ENCODE results near the gene MRPL53.
A peak's percentile ranks its signal among the peaks of the same experiment; 100 is the strongest.

The MRPL53 gene

GRCh38 chr2:74441170-74441689 lies 31.2 kb downstream of the MRPL53 start:
- Histone ChIP-seq H2BK5ac (ENCODE audit: low read depth, low read length, poor library complexity, severe bottlenecking) (no peak overlapping the region), H2BK120ac (ENCODE audit: low read depth, low read length) (no peak overlapping the region), H4K91ac (ENCODE audit: low read length) (no peak overlapping the region), H3K4ac (ENCODE audit: low read depth in 1 of 2, low read length in 2 of 2) (no peak overlapping the region), H3K14ac (ENCODE audit: low read length in 2 of 2) (no peak overlapping the region), H3K79me1 (replicated peaks; ENCODE audit: low read length, poor library complexity, severe bottlenecking) (peaks cover 20% of the 10 kb centered on the region), H2BK15ac (ENCODE audit: low read depth, poor library complexity, severe bottlenecking) (peak overlapping the region; percentile 54), H3K18ac (ENCODE audit: low read depth in 1 of 2, low read length in 2 of 2) (peak overlapping the region; percentile 31 to 72), H3K4me1 (ENCODE audit: control insufficient read depth, insufficient read depth, low read depth, low read length) (peaks cover 33% of the 10 kb centered on the region), H4K8ac (ENCODE audit: low read length) (peak overlapping the region; percentile 91), H3K27ac (ENCODE audit: low read length, poor library complexity, severe bottlenecking) (peak overlapping the region; percentile 89), H3K4me2 (ENCODE audit: low read length, poor library complexity, severe bottlenecking) (peak overlapping the region; percentile 82), H2AK5ac (ENCODE audit: low read length, severe bottlenecking) (no peak overlapping the region), H2BK12ac (ENCODE audit: low read length in 2 of 2) (peak overlapping the region; percentile 49 to 70), H3K4me3 (ENCODE audit: insufficient read depth in 1 of 2, low read depth in 1 of 2, low read length in 2 of 2) (peak overlapping the region; percentile 56 to 84), H2AFZ (ENCODE audit: low read depth, low read length) (no peak overlapping the region), H3K9ac (ENCODE audit: low read length) (peak overlapping the region; percentile 88), H3K9me3 (ENCODE audit: control insufficient read depth, low read length) (no peaks in the 10 kb centered on the region), H3K23ac (ENCODE audit: low read length in 2 of 2) (no peak overlapping the region), H3K36me3 (ENCODE audit: control insufficient read depth in 1 of 2, insufficient read depth in 2 of 2, low read depth in 1 of 2, low read length in 2 of 2) (peaks cover 0 to 5% of the 10 kb centered on the region in 2 experiments), H3K27me3 (ENCODE audit: control insufficient read depth in 1 of 2, insufficient read depth in 1 of 2, low read length in 2 of 2) (peaks cover 0 to 12% of the 10 kb centered on the region in 2 experiments)
- DNase-seq, result no peak
- WGBS, result 11% methylated on average over 33 of the region's 33 CpGs

- Histone ChIP-seq H2AFZ (ENCODE audit: low read depth, low read length) (peak overlapping the region; percentile 74), H3K23ac (ENCODE audit: low read length in 2 of 2) (peak overlapping the region in 1 of 2 experiments; percentile 2), H3K4me3 (ENCODE audit: insufficient read depth in 1 of 2, low read depth in 1 of 2, low read length in 2 of 2) (peak overlapping the region; percentile 56 to 84), H3K36me3 (ENCODE audit: control insufficient read depth in 1 of 2, insufficient read depth in 2 of 2, low read depth in 1 of 2, low read length in 2 of 2) (peaks cover 0 to 10% of the 10 kb centered on the region in 2 experiments), H2AK5ac (ENCODE audit: low read length, severe bottlenecking) (no peak overlapping the region), H4K8ac (ENCODE audit: low read length) (peak overlapping the region; percentile 91), H2BK12ac (ENCODE audit: low read length in 2 of 2) (peak overlapping the region; percentile 1 to 70), H3K18ac (ENCODE audit: low read depth in 1 of 2, low read length in 2 of 2) (peak overlapping the region; percentile 78 to 95), H3K9ac (ENCODE audit: low read length) (peak overlapping the region; percentile 88), H3K9me3 (ENCODE audit: control insufficient read depth, low read length) (no peaks in the 10 kb centered on the region), H3K4me2 (ENCODE audit: low read length, poor library complexity, severe bottlenecking) (peak overlapping the region; percentile 82), H2BK120ac (ENCODE audit: low read depth, low read length) (peak overlapping the region; percentile 57), H3K79me1 (replicated peaks; ENCODE audit: low read length, poor library complexity, severe bottlenecking) (peaks cover 25% of the 10 kb centered on the region), H2BK15ac (ENCODE audit: low read depth, poor library complexity, severe bottlenecking) (peak overlapping the region; percentile 5), H3K4me1 (ENCODE audit: control insufficient read depth, insufficient read depth, low read depth, low read length) (peaks cover 33% of the 10 kb centered on the region), H2BK5ac (ENCODE audit: low read depth, low read length, poor library complexity, severe bottlenecking) (peak overlapping the region; percentile 24), H3K14ac (ENCODE audit: low read length in 2 of 2) (peak overlapping the region in 1 of 2 experiments; percentile 9), H3K4ac (ENCODE audit: low read depth in 1 of 2, low read length in 2 of 2) (peak overlapping the region; percentile 80 to 90), H3K27ac (ENCODE audit: low read length, poor library complexity, severe bottlenecking) (peak overlapping the region; percentile 89), H3K27me3 (ENCODE audit: control insufficient read depth in 1 of 2, insufficient read depth in 1 of 2, low read length in 2 of 2) (peaks cover 0 to 12% of the 10 kb centered on the region in 2 experiments), H4K91ac (ENCODE audit: low read length) (peak overlapping the region; percentile 95)
- DNase-seq, result peak; percentile 86
- WGBS, result 4% methylated on average over 39 of the region's 45 CpGs
These were observed 31.9 kb downstream of the MRPL53 start for GRCh38 chr2:74440378-74441169.

DNA sequence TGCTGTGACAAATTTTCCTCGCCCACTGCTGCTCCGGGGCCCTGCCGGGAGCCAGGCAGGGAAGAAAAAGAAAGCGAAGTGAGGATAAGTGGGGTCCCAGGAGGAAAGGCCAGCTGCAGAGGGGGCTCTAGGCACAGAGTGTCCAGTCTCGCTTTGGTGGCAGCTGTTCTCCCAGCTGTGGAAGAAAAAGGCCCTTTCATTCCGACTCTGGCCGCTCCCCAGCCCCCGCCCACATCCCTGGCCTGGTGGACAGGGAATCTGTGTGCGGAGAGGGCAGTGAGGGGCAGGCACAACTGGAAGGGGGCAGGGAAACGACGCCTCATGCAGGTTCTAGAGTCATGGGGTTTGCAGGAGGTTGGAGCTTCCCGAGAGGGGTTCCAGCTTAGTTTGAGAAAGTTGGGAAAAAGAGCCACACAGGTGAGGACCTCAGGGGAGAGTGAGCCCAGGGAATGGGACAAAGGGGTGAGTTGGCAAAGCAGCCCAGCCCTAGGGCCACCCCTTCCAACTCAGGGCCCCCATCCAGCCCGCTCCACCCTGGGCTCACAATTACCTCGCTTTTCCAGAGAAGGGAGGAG lies 32.6 kb downstream of the MRPL53 start:
- WGBS, result 6% methylated on average over 13 of the region's 14 CpGs
- no peak overlapping the region for H2BK12ac ChIP-seq (ENCODE audit: low read length in 2 of 2)
- H2BK5ac ChIP-seq (ENCODE audit: low read depth, low read length, poor library complexity, severe bottlenecking), result peak overlapping the region; percentile 19

GRCh38 chr2:74439373-74439772 lies 33.1 kb downstream of the MRPL53 start:
- H3K4me3 ChIP-seq (ENCODE audit: insufficient read depth in 1 of 2, low read depth in 1 of 2, low read length in 2 of 2), result peak overlapping the region; percentile 55 to 84
- H3K14ac ChIP-seq (ENCODE audit: low read length in 2 of 2), result peak overlapping the region in 1 of 2 experiments; percentile 46
- peak overlapping the region; percentile 9 for H3K27ac ChIP-seq (ENCODE audit: low read length, poor library complexity, severe bottlenecking)
- H2AFZ ChIP-seq (ENCODE audit: low read depth, low read length), result no peak overlapping the region
- H4K8ac ChIP-seq (ENCODE audit: low read length), result no peak overlapping the region
- peaks cover 0 to 12% of the 10 kb centered on the region in 2 experiments for H3K27me3 ChIP-seq (ENCODE audit: control insufficient read depth in 1 of 2, insufficient read depth in 1 of 2, low read length in 2 of 2)
- H3K9ac ChIP-seq (ENCODE audit: low read length), result peak overlapping the region; percentile 88
- no peak for DNase-seq
- H3K4ac ChIP-seq (ENCODE audit: low read depth in 1 of 2, low read length in 2 of 2), result peak overlapping the region; percentile 62 to 90
- peaks cover 34% of the 10 kb centered on the region for H3K79me1 ChIP-seq (replicated peaks; ENCODE audit: low read length, poor library complexity, severe bottlenecking)
- H3K4me2 ChIP-seq (ENCODE audit: low read length, poor library complexity, severe bottlenecking), result peak overlapping the region; percentile 82
- H2BK12ac ChIP-seq (ENCODE audit: low read length in 2 of 2), result peak overlapping the region; percentile 4 to 20
- peak overlapping the region; percentile 96 for H2BK120ac ChIP-seq (ENCODE audit: low read depth, low read length)
- no peak overlapping the region for H4K91ac ChIP-seq (ENCODE audit: low read length)
- no peak overlapping the region for H2BK15ac ChIP-seq (ENCODE audit: low read depth, poor library complexity, severe bottlenecking)
- H3K23ac ChIP-seq (ENCODE audit: low read length in 2 of 2), result no peak overlapping the region
- peaks cover 30% of the 10 kb centered on the region for H3K4me1 ChIP-seq (ENCODE audit: control insufficient read depth, insufficient read depth, low read depth, low read length)
- peak overlapping the region; percentile 59 for H2AK5ac ChIP-seq (ENCODE audit: low read length, severe bottlenecking)
- no peaks in the 10 kb centered on the region for H3K9me3 ChIP-seq (ENCODE audit: control insufficient read depth, low read length)
- 73% methylated on average over 3 of the region's 3 CpGs for WGBS
- peaks cover 5 to 14% of the 10 kb centered on the region in 2 experiments for H3K36me3 ChIP-seq (ENCODE audit: control insufficient read depth in 1 of 2, insufficient read depth in 2 of 2, low read depth in 1 of 2, low read length in 2 of 2)
- peak overlapping the region; percentile 51 to 72 for H3K18ac ChIP-seq (ENCODE audit: low read depth in 1 of 2, low read length in 2 of 2)
- no peak overlapping the region for H2BK5ac ChIP-seq (ENCODE audit: low read depth, low read length, poor library complexity, severe bottlenecking)

More for the DNA sequence above, 32.6 kb downstream of the MRPL53 start:
- H3K9ac ChIP-seq (ENCODE audit: low read length), result peak overlapping the region; percentile 88
- no peaks in the 10 kb centered on the region for H3K9me3 ChIP-seq (ENCODE audit: control insufficient read depth, low read length)
- peak overlapping the region; percentile 96 for H2BK120ac ChIP-seq (ENCODE audit: low read depth, low read length)
- H3K4ac ChIP-seq (ENCODE audit: low read depth in 1 of 2, low read length in 2 of 2), result peak overlapping the region; percentile 62 to 90
- peak overlapping the region; percentile 5 for H2BK15ac ChIP-seq (ENCODE audit: low read depth, poor library complexity, severe bottlenecking)
- H2AFZ ChIP-seq (ENCODE audit: low read depth, low read length), result no peak overlapping the region
- peaks cover 0 to 12% of the 10 kb centered on the region in 2 experiments for H3K27me3 ChIP-seq (ENCODE audit: control insufficient read depth in 1 of 2, insufficient read depth in 1 of 2, low read length in 2 of 2)
- peak overlapping the region; percentile 82 for H3K4me2 ChIP-seq (ENCODE audit: low read length, poor library complexity, severe bottlenecking)
- H3K27ac ChIP-seq (ENCODE audit: low read length, poor library complexity, severe bottlenecking), result peak overlapping the region; percentile 85
- peak overlapping the region; percentile 95 for H4K91ac ChIP-seq (ENCODE audit: low read length)
- H4K8ac ChIP-seq (ENCODE audit: low read length), result peak overlapping the region; percentile 41
- peak overlapping the region; percentile 59 for H2AK5ac ChIP-seq (ENCODE audit: low read length, severe bottlenecking)
- no peak overlapping the region for H3K23ac ChIP-seq (ENCODE audit: low read length in 2 of 2)
- H3K14ac ChIP-seq (ENCODE audit: low read length in 2 of 2), result peak overlapping the region in 1 of 2 experiments; percentile 36
- H3K4me3 ChIP-seq (ENCODE audit: insufficient read depth in 1 of 2, low read depth in 1 of 2, low read length in 2 of 2), result peak overlapping the region; percentile 55 to 84
- H3K36me3 ChIP-seq (ENCODE audit: control insufficient read depth in 1 of 2, insufficient read depth in 2 of 2, low read depth in 1 of 2, low read length in 2 of 2), result peaks cover 5 to 12% of the 10 kb centered on the region in 2 experiments
- peaks cover 31% of the 10 kb centered on the region for H3K79me1 ChIP-seq (replicated peaks; ENCODE audit: low read length, poor library complexity, severe bottlenecking)
- DNase-seq, result peak; percentile 73
- peaks cover 33% of the 10 kb centered on the region for H3K4me1 ChIP-seq (ENCODE audit: control insufficient read depth, insufficient read depth, low read depth, low read length)
- H3K18ac ChIP-seq (ENCODE audit: low read depth in 1 of 2, low read length in 2 of 2), result peak overlapping the region; percentile 78 to 95
